Ascending aorta (tissue), 2 donors: Measurements from ENCODE around the gene CRYBG3. TPM values are rescaled to one million over a fixed set of nuclear protein-coding genes. Genes with fewer than 3 reads are reported as not detected.

Experiments used
- DNase-seq, 2 donors: peaks; one replicate each; pipeline ENCODE4 v3.0.0-alpha.2; 2019; ENCODE audit warnings: low spot score in 2 of 2
- H3K27ac ChIP-seq, 2 donors: fragments of 200-600 bp; sonication (generic); one replicate each; pipeline ENCODE4 v1.5.1; 2016 to 2017; ENCODE audit warnings: mild to moderate bottlenecking in 1 of 2
- H3K27me3 ChIP-seq: fragments of 200-600 bp; sonication (generic); one replicate; pipeline ENCODE4 v1.5.1; 2017
- H3K36me3 ChIP-seq, 2 donors: fragments of 200-600 bp; sonication (generic); one replicate each; pipeline ENCODE4 v1.5.1; 2016
- H3K4me1 ChIP-seq, 2 donors: fragments of 200-600 bp; sonication (generic); one replicate each; pipeline ENCODE4 v1.5.1; 2016 to 2017; ENCODE audit warnings: mild to moderate bottlenecking in 1 of 2
- H3K4me3 ChIP-seq, 2 donors: fragments of 200-600 bp; sonication (generic); one replicate each; pipeline ENCODE4 v1.5.1; 2016 to 2017; ENCODE audit warnings: mild to moderate bottlenecking in 1 of 2
- H3K9me3 ChIP-seq, 2 donors: fragments of 200-600 bp; sonication (generic); one replicate each; pipeline ENCODE4 v1.5.1; 2016
- CTCF ChIP-seq, 3 experiments: fragments of 200-600 bp in 2 of 3; fragments of 450-650 bp in 1 of 3; sonication (generic) in 2 of 3; IDR thresholded peaks; one replicate each; pipeline ENCODE4 v1.5.1; 2016 to 2019; ENCODE audit warnings: antibody characterized with exemption in 3 of 3, mild to moderate bottlenecking in 1 of 3, moderate library complexity in 1 of 3
- intact Hi-C: fragments of 100-400 bp; cut with DNase I; formaldehyde crosslinking; loops from one replicate; pipeline ENCODE4 v1.15.1; 2023
- total RNA-seq: library from RNA; depleted of rRNA; stranded (reverse); fragments of >200 nt; gene quantifications from one replicate; pipeline ENCODE4 v1.1.0, GENCODE V29; 2016

CRYBG3 gene
- total RNA-seq, 1 donor from 2014 or later, result 13.2 TPM

DNA sequence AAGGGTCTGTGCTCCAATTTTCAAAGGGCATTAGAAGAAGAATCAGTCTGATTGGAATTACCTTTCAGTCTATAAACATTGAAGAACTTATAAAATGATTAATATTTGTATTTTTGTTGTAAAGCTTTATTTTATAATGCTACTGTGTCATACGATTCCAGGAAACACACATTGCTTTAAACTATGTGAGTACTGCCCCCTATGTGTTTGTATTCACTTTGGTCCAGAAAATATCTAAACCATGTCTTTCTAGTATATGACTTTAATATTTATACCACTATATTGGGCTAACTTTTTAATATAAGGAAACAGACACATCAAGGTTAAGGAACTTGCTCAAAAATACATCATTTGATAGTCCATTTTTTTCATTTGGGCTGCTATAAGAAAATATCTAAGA, 153.7 kb downstream of the CRYBG3 start:
- H3K9me3 ChIP-seq, result no peaks in the 10 kb centered on the region
- no peak overlapping the region for H3K4me3 ChIP-seq
- peaks cover 0 to 5% of the 10 kb centered on the region in 2 donors for H3K4me1 ChIP-seq
- no peak overlapping the region for H3K27ac ChIP-seq
- intact Hi-C loops, result no loop called here
- no peaks in the 10 kb centered on the region for H3K36me3 ChIP-seq
- no peaks in the 10 kb centered on the region for H3K27me3 ChIP-seq
- TF ChIP-seq CTCF (IDR thresholded peaks at IDR 0.05), result no peak
- DNase-seq, result no peak

DNA sequence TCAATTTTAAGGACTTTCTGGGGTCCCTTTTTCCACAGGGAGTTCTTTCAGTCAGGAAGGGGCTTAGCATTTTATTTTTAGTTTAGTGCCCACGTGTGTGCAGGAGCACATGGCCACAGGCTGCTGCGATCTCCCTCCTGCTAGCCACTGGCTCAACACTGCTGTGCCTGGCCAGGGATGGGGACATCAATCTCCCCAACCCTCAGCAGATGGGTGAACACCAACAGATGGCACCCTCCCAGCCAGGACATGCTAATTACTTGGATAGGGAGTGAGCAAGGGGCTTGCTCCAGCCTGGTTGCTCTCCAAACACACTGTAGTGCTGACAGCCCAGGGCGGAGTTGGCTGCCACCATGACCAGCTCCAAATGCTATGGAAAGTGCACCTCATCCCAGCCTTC, 157.8 kb downstream of the CRYBG3 start:
- intact Hi-C loops, result no loop called here
- Histone ChIP-seq H3K27ac (no peak overlapping the region), H3K4me1 (no peaks in the 10 kb centered on the region), H3K9me3 (no peaks in the 10 kb centered on the region), H3K36me3 (no peaks in the 10 kb centered on the region), H3K4me3 (no peak overlapping the region), H3K27me3 (no peaks in the 10 kb centered on the region)
- TF ChIP-seq CTCF (IDR thresholded peaks at IDR 0.05), result no peak
- no peak for DNase-seq

DNA sequence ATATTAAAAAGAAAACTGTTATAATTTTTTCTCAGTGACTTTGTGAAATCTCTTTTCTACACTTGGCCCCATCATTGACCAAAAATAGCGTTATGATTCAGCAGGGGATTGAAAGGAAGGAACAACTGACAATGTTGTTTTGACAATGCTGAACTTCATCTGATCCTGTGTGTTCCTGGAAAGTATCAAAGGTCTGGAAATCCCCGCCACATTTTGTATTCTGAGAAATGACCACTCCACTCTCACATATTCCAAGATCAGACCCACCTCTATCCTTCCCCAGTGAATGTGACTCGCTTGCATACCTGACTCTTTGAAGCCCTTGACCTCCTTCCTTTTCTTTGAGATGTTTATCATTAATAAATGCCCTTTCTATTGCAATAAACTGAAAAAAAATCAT, 160.1 kb downstream of the CRYBG3 start:
- H3K27ac ChIP-seq, result no peak overlapping the region

GRCh38 chr3:97983933-97984491, 162.2 kb downstream of the CRYBG3 start:
- H3K27me3 ChIP-seq, result no peaks in the 10 kb centered on the region
- intact Hi-C loops, result no loop called here
- DNase-seq, result no peak
- no peak overlapping the region for H3K27ac ChIP-seq
- H3K4me1 ChIP-seq, result no peaks in the 10 kb centered on the region
- no peaks in the 10 kb centered on the region for H3K9me3 ChIP-seq
- H3K4me3 ChIP-seq, result no peak overlapping the region
- TF ChIP-seq CTCF (IDR thresholded peaks at IDR 0.05), result no peak
- H3K36me3 ChIP-seq, result no peaks in the 10 kb centered on the region

More for the DNA sequence above, 160.1 kb downstream of the CRYBG3 start:
- no peaks in the 10 kb centered on the region for H3K36me3 ChIP-seq
- intact Hi-C loops, result no loop called here
- no peak for DNase-seq
- no peak overlapping the region for H3K4me3 ChIP-seq
- H3K4me1 ChIP-seq, result no peaks in the 10 kb centered on the region
- no peaks in the 10 kb centered on the region for H3K9me3 ChIP-seq
- no peaks in the 10 kb centered on the region for H3K27me3 ChIP-seq
- no peak for TF ChIP-seq CTCF (IDR thresholded peaks at IDR 0.05)

DNA sequence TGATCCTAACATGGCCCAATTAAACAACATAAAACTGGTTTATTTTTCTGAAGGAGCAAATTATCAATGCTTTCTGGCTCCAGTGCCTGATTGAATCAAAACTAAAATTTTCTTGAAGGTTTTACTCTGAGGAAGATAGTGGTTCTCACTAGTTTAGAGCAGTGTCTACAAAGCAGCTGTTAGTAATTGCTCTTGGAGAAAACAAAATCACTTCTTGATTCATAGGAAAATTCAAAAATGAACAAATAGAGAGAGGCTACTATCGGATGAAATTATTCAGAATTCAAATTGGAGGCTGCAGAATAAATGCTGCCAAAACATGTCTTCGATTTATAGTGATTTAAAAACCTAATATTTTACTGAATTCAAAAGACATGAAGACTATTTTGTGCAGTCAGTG, 165.5 kb downstream of the CRYBG3 start:
- Histone ChIP-seq H3K27me3 (no peaks in the 10 kb centered on the region), H3K27ac (no peak overlapping the region), H3K36me3 (no peaks in the 10 kb centered on the region), H3K4me1 (no peaks in the 10 kb centered on the region), H3K4me3 (no peak overlapping the region), H3K9me3 (no peaks in the 10 kb centered on the region)
- no peak for DNase-seq
- TF ChIP-seq CTCF (IDR thresholded peaks at IDR 0.05), result no peak
- intact Hi-C loops, result no loop called here
